SJCRH30 (cell line): ENCODE results near the gene NOXRED1. TPM values are rescaled to one million over a fixed set of nuclear protein-coding genes. Genes with fewer than 3 reads are reported as not detected.
"Not testable (repeated sequence)": the region's sequence is repeated elsewhere in the genome, so short reads cannot be mapped to it uniquely, and the experiment has no call there.

Experiments used
- DNase-seq, 2 experiments: peaks; one replicate each; pipeline ENCODE4 v3.0.0-alpha.2; 2015 to 2020
- H3K27ac ChIP-seq: fragments of 250-450 bp; sonication (Bioruptor Pico); 2 replicates; pipeline ENCODE4 v1.5.1; 2020; ENCODE audit warnings: mild to moderate bottlenecking, moderate library complexity
- H3K27me3 ChIP-seq: fragments of 250-450 bp; sonication (Bioruptor Pico); 2 replicates; pipeline ENCODE4 v1.5.1; 2020; ENCODE audit warnings: mild to moderate bottlenecking, moderate library complexity
- H3K36me3 ChIP-seq: fragments of 250-450 bp; sonication (Bioruptor Pico); 2 replicates; pipeline ENCODE4 v1.5.1; 2020; ENCODE audit warnings: mild to moderate bottlenecking, moderate library complexity
- H3K4me1 ChIP-seq: fragments of 250-450 bp; sonication (Bioruptor Pico); 2 replicates; pipeline ENCODE4 v1.5.1; 2020; ENCODE audit warnings: mild to moderate bottlenecking, moderate library complexity
- H3K4me3 ChIP-seq: fragments of 250-450 bp; sonication (Bioruptor Pico); 2 replicates; pipeline ENCODE4 v1.5.1; 2020; ENCODE audit warnings: mild to moderate bottlenecking, moderate library complexity
- H3K9me3 ChIP-seq: fragments of 250-450 bp; sonication (Bioruptor Pico); replicated peaks from 2 replicates; pipeline ENCODE4 v1.5.1; 2020; ENCODE audit warnings: mild to moderate bottlenecking, moderate library complexity
- total RNA-seq: library from RNA; depleted of rRNA; stranded (reverse); fragments of >200 nt; shearing (Covaris generic); gene quantifications from 2 replicates; pipeline ENCODE4 v1.2.3, GENCODE V29; 2014

Gene NOXRED1
- total RNA-seq, 1 experiment from 2014 or later, result 0.06 TPM

GRCh38 chr14:77426396-77426795, 3.1 kb upstream of the NOXRED1 start:
- Histone ChIP-seq H3K4me3 (no peak overlapping the region), H3K27ac (no peak overlapping the region), H3K36me3 (no peaks in the 10 kb centered on the region; the same call in 1 of the 2 replicates), H3K27me3 (no peaks in the 10 kb centered on the region), H3K9me3 (no peaks in the 10 kb centered on the region), H3K4me1 (no peaks in the 10 kb centered on the region)
- DNase-seq, result no peak

- no peak for DNase-seq
- H3K36me3 ChIP-seq, result no peaks in the 10 kb centered on the region; the same call in 1 of the 2 replicates
- H3K27me3 ChIP-seq, result no peaks in the 10 kb centered on the region
Observed at GRCh38 chr14:77424862-77425261, 1.5 kb upstream of the NOXRED1 start.

GRCh38 chr14:77421201-77421600, 2.1 kb downstream of the NOXRED1 start:
- H3K27ac ChIP-seq, result no peak overlapping the region
- no peaks in the 10 kb centered on the region; the same call in 1 of the 2 replicates for H3K36me3 ChIP-seq
- no peaks in the 10 kb centered on the region for H3K27me3 ChIP-seq
- DNase-seq, result no peak
- no peaks in the 10 kb centered on the region for H3K4me1 ChIP-seq
- no peaks in the 10 kb centered on the region; the same call in 1 of the 2 replicates for H3K9me3 ChIP-seq
- no peak overlapping the region for H3K4me3 ChIP-seq

More at GRCh38 chr14:77424862-77425261, 1.5 kb upstream of the NOXRED1 start:
- Histone ChIP-seq H3K27ac (no peak overlapping the region), H3K9me3 (no peaks in the 10 kb centered on the region; the same call in 1 of the 2 replicates), H3K4me3 (no peak overlapping the region), H3K4me1 (no peaks in the 10 kb centered on the region)

- Histone ChIP-seq H3K36me3 (no peaks in the 10 kb centered on the region), H3K4me1 (no peaks in the 10 kb centered on the region), H3K27me3 (no peaks in the 10 kb centered on the region), H3K9me3 (no peaks in the 10 kb centered on the region; the same call in 1 of the 2 replicates), H3K27ac (no peak overlapping the region), H3K4me3 (no peak overlapping the region)
- no peak for DNase-seq
Observed at GRCh38 chr14:77416836-77417235, 6.5 kb downstream of the NOXRED1 start.

GRCh38 chr14:77416098-77416497, 7.2 kb downstream of the NOXRED1 start:
- H3K4me3 ChIP-seq, DNase-seq, H3K4me1 ChIP-seq, H3K27me3 ChIP-seq, H3K9me3 ChIP-seq, H3K27ac ChIP-seq, H3K36me3 ChIP-seq: not testable (repeated sequence)

- not testable (repeated sequence) for H3K27me3 ChIP-seq, H3K4me3 ChIP-seq, H3K4me1 ChIP-seq, H3K36me3 ChIP-seq, H3K27ac ChIP-seq, DNase-seq, H3K9me3 ChIP-seq
Observed at GRCh38 chr14:77415403-77416030, 7.8 kb downstream of the NOXRED1 start.

DNA sequence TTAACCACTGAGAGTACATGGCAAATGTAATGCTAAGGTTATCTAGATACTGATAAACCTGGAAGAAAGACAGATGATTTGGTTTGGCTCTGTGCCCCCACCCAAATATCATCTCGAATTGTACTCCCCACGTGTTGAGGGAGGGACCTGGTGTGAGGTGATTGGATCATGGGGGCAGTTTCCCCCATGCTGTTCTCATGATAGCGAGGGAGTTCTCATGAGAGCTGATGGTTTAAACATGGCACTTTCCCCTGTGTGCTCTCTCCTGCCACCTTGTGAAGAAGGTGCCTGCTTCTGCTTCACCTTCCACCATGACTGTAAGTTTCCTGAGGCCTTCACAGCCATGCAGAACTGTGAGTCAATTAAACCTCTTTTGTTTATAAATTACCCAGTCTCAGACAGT, 14.2 kb downstream of the NOXRED1 start:
- peak in 1 of 2 experiments; percentile 24 for DNase-seq
- Histone ChIP-seq H3K4me3 (no peak overlapping the region), H3K4me1 (no peaks in the 10 kb centered on the region; the same call in 1 of the 2 replicates), H3K27ac (no peak overlapping the region), H3K27me3 (peaks cover under 1% of the 10 kb centered on the region; the same call in 1 of the 2 replicates), H3K9me3 (no peaks in the 10 kb centered on the region), H3K36me3 (no peaks in the 10 kb centered on the region)

DNA sequence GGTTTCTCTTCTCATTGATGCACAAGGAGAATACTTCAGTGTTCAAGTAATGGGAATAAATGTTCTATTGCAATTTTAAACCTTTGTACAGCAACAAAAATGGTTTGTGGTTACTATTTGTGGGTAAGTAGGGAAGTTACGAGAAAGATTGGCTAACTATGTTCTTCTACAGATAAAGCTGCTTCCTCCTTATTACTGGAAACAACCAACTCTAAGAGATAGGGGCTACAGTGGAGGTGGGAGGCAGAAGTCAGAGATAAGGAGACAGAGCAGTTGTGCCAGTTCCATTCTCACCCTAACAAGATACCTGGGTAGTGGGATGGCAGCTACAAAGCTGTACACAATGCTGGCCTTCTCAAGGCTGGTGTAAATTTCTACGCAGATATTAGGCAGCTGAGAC, 16.2 kb downstream of the NOXRED1 start:
- H3K9me3 ChIP-seq, result no peaks in the 10 kb centered on the region
- no peaks in the 10 kb centered on the region for H3K36me3 ChIP-seq
- no peak overlapping the region for H3K27ac ChIP-seq
- no peak overlapping the region for H3K4me3 ChIP-seq
- H3K4me1 ChIP-seq, result no peaks in the 10 kb centered on the region; the same call in 1 of the 2 replicates
- H3K27me3 ChIP-seq, result peaks cover 2% of the 10 kb centered on the region; the same call in 1 of the 2 replicates
- DNase-seq, result no peak

DNA sequence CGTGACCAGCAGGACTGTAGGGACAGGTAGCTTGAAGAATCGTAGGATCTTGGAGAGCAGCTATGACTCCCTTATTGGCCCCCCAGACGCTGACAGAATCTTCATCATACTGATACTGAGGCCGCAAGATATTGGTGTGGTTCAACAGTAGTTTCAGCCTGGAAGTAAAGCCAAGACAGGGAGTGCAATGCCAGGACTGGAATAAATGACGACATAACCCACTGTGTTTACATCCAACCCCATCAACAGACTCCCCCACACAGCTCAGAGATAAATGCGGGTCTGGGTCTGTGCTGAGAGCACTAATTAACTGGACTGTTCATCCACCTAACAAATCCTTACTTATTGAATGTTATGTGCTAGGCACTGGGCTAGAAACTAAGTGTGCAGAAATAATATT, 16.6 kb downstream of the NOXRED1 start:
- Histone ChIP-seq H3K36me3 (no peaks in the 10 kb centered on the region), H3K27me3 (peaks cover 2% of the 10 kb centered on the region; the same call in 1 of the 2 replicates), H3K27ac (no peak overlapping the region), H3K4me1 (no peaks in the 10 kb centered on the region; the same call in 1 of the 2 replicates), H3K4me3 (no peak overlapping the region), H3K9me3 (no peaks in the 10 kb centered on the region)
- no peak for DNase-seq

- Histone ChIP-seq H3K27me3 (peaks cover 2% of the 10 kb centered on the region; the same call in 1 of the 2 replicates), H3K36me3 (no peaks in the 10 kb centered on the region), H3K4me3 (no peak overlapping the region), H3K9me3 (no peaks in the 10 kb centered on the region), H3K4me1 (no peaks in the 10 kb centered on the region; the same call in 1 of the 2 replicates), H3K27ac (no peak overlapping the region)
- no peak for DNase-seq
Observed at GRCh38 chr14:77406086-77406485, 17.2 kb downstream of the NOXRED1 start.

DNA sequence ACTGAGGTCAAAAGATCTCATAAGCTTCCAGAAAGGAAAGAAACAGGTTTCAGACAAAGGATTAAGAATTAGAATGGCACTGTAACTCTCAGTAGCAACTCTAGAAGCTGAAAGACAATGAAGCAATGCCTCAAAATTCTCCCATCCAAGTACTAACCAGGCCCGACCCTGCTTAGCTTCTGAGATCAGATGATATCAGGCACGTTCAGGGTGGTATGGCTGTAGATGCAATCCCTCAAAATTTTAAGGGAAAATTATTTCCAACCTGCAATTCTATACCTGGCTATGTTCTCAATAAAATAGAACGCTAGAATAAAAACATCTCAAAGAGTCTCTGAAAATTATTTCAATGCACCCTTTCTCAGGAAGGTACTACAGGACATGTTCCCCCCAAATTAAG, 19.6 kb downstream of the NOXRED1 start:
- Histone ChIP-seq H3K27ac (no peak overlapping the region), H3K4me1 (no peaks in the 10 kb centered on the region; the same call in 1 of the 2 replicates), H3K9me3 (no peaks in the 10 kb centered on the region), H3K4me3 (no peak overlapping the region), H3K27me3 (peaks cover 2% of the 10 kb centered on the region; the same call in 1 of the 2 replicates), H3K36me3 (no peaks in the 10 kb centered on the region)
- no peak for DNase-seq

DNA sequence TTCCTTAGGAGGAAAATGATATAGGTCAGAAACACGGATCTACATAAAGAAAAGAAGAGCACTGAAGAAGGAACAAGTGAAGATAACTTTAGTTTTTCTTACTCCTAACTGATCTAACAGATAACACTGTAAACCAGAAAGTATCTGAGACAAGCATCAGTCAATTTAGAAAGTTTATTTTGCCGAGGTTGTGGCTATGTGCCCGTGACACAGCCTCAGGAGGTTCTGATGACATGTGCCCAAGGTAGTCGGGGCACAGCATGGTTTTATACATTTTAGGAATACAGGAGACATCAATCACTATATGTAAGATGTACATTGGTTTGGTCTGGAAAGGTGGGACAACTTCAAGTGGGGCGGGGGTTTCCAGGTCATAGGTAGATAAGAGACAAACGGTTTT, 23.1 kb downstream of the NOXRED1 start:
- H3K9me3 ChIP-seq, result no peaks in the 10 kb centered on the region; the same call in 1 of the 2 replicates
- H3K36me3 ChIP-seq, result no peaks in the 10 kb centered on the region
- DNase-seq, result no peak
- H3K27me3 ChIP-seq, result peaks cover 2% of the 10 kb centered on the region; the same call in 1 of the 2 replicates
- H3K4me1 ChIP-seq, result no peaks in the 10 kb centered on the region
- no peak overlapping the region for H3K4me3 ChIP-seq
- no peak overlapping the region for H3K27ac ChIP-seq

DNA sequence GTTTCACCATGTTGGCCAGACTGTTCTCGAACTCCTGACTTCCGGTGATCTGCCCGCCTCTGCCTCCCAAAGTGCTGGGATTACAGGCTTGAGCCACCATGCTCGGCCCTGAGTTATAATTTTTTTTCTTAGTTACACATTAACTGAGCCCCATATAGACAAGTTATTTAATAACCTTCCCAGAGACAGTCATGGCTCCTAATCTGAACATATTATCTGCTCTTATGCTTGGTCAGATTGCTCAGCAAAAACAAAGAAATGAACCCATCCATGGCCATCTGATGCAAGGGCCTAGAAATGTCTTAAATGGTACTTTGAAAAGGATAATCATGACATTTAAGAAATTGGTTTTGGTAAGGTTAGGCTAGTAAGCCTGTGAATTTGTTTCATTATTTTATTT, 33.1 kb downstream of the NOXRED1 start:
- H3K9me3 ChIP-seq, result no peaks in the 10 kb centered on the region
- H3K36me3 ChIP-seq, result no peaks in the 10 kb centered on the region
- no peak for DNase-seq
- peaks cover 16% of the 10 kb centered on the region for H3K4me1 ChIP-seq
- H3K27ac ChIP-seq, result no peak overlapping the region; the same call in 1 of the 2 replicates
- no peaks in the 10 kb centered on the region for H3K27me3 ChIP-seq
- H3K4me3 ChIP-seq, result no peak overlapping the region

- H3K4me1 ChIP-seq, result no peaks in the 10 kb centered on the region
- DNase-seq, result no peak
- H3K27me3 ChIP-seq, result no peaks in the 10 kb centered on the region
- H3K36me3 ChIP-seq, result no peaks in the 10 kb centered on the region
- no peaks in the 10 kb centered on the region for H3K9me3 ChIP-seq
- H3K27ac ChIP-seq, result no peak overlapping the region
- no peak overlapping the region for H3K4me3 ChIP-seq
Observed at GRCh38 chr14:77378701-77379100, 44.6 kb downstream of the NOXRED1 start.

DNA sequence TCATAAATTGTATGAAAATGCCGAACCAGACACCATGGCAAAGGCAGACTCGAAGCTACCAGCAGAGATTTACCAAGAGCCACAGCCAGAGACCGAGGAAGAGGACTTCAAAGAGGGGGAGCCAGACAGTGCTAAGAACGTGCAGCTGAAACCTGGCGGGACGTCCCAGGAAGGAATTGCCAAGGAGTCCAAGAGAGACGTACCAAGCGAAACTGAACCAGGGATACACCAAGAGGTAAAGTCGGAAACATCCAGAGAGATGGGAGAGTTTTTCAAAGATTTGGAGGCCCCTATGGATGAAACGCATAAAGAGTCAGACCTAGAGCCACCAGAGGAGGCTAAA, 45.9 kb downstream of the NOXRED1 start:
- H3K27ac ChIP-seq, result no peak overlapping the region

More for the DNA sequence above, 45.9 kb downstream of the NOXRED1 start:
- Histone ChIP-seq H3K4me3 (peak overlapping the region; percentile 83), H3K36me3 (no peaks in the 10 kb centered on the region), H3K9me3 (no peaks in the 10 kb centered on the region), H3K4me1 (no peaks in the 10 kb centered on the region), H3K27me3 (no peaks in the 10 kb centered on the region)
- DNase-seq, result no peak
